GM12865 (cell line): ENCODE results near the gene FGGY.

Experiments
- DNase-seq: peaks from one replicate; pipeline ENCODE4 v3.0.0; 2010; ENCODE audit warnings: low read depth
- H3K4me3 ChIP-seq: 2 replicates; pipeline ENCODE4 v1.5.1; 2011; ENCODE audit warnings: mild to moderate bottlenecking, low read depth, low read length, control low read depth
- TF ChIP-seq, protein P1 (sequence below): IDR thresholded peaks from 2 replicates; pipeline ENCODE4 v1.5.1; 2011; ENCODE audit warnings: low read length, control low read depth, low read depth, inconsistent platforms; ENCODE audit not compliant: insufficient read depth; ENCODE audit errors: missing control alignments

The FGGY gene

DNA sequence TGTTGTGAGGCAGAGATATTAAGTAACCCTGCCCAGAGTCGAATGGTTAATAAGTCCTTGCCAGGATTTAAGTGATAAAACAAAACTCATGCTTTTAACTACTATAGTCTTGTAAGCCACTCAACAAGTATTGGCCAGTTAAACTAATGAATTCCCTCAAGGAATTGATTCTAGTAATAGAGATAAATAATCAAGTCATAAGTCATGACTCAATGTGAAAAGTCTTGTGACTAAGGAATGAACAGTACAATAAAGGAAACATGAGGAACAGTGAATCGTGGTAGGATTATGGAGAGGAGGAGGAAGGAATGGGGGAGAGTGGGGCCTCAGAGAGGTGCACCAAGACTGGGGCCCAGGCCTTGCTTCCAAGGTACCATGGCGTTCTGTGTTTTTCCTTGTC is 104.7 kb downstream of the FGGY start:
- no peak overlapping the region for H3K4me3 ChIP-seq
- TF ChIP-seq, protein P1, sequence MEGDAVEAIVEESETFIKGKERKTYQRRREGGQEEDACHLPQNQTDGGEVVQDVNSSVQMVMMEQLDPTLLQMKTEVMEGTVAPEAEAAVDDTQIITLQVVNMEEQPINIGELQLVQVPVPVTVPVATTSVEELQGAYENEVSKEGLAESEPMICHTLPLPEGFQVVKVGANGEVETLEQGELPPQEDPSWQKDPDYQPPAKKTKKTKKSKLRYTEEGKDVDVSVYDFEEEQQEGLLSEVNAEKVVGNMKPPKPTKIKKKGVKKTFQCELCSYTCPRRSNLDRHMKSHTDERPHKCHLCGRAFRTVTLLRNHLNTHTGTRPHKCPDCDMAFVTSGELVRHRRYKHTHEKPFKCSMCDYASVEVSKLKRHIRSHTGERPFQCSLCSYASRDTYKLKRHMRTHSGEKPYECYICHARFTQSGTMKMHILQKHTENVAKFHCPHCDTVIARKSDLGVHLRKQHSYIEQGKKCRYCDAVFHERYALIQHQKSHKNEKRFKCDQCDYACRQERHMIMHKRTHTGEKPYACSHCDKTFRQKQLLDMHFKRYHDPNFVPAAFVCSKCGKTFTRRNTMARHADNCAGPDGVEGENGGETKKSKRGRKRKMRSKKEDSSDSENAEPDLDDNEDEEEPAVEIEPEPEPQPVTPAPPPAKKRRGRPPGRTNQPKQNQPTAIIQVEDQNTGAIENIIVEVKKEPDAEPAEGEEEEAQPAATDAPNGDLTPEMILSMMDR, result no peak
- no peak for DNase-seq

DNA sequence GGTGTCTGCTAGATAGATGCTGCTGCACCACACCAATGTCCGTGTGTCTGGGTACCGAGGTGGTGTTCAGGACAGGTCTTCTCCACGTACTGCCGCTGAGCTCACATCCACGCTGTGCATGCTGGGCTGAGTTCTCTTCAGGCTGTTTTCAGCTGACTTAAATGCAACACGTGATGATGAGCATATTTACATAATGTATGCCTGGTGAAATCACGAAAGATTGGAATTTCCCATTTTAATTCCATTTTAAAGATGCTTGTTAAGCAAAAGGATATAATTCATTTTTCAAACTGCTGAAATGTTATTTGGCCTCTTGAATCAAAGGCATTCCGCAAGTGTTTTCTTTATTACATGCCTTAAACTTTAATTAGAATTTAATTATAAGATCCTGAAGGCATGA is 107.9 kb downstream of the FGGY start:
- no peak for DNase-seq
- TF ChIP-seq, protein P1, result no peak
- H3K4me3 ChIP-seq, result no peak overlapping the region

DNA sequence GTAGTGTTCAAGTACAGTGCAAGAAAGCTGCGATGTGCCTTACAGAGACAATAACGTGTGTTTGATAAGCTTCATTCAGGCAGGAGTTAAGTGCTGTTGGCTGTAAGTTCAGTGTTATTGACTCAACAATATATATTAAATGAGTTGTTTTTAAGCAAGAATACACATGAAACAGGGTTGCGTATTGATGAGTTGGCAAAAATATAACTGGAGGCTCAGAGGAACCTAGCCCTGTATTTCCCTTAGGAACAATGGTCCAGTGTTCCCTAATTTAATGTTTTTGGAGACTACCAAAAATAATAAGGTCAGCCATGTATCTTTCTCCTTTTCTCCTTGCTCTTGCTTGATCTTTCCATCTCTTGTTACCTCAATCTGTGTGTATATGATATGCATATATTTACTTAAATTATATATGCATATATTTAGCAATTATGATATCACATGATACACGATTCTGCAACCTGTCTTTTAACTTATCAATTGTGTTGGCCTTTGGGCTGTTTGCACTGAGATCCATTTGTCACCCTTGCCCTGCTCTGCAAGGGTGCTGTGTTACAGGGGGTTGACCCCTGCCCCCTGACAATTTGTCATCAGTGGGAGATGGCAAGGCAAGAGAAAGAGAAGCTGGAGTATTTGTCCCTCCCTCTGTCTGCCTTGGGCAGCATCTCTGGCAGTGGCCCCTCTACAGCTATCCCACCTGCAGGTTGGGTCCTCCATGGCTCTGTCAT is 109.7 kb downstream of the FGGY start:
- H3K4me3 ChIP-seq, result no peak overlapping the region
- DNase-seq, result no peak
- TF ChIP-seq, protein P1, result no peak

DNA sequence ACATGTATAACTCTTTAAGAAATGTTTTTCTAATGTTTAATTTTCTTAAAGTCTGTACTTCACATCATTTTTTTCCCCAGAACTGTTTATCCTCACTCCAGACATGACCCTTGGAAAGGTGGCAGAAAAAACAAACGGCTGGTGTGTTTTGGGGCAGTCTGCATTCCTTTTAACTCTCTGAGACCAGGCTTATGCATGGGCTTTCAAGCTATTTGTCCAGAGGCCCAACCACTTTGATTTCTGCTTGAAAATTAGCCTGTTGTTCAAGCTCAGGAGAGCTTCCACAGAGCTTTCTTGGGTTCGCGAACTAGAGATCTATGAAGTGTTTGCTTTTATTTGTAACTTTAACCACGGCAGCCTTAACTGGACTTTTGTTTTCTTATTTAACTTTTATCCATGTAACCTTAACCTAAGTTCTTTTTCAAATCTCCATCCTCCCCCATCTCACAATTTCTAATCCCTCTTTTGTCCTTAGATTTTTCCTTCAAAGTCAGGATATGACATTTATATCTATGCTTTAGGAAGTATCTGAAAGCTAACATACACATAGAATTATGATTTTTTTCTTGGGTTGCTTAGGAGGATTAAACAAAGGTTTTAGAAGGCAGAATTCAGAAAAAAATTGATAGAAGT is 111.8 kb downstream of the FGGY start:
- TF ChIP-seq, protein P1, result no peak

DNA sequence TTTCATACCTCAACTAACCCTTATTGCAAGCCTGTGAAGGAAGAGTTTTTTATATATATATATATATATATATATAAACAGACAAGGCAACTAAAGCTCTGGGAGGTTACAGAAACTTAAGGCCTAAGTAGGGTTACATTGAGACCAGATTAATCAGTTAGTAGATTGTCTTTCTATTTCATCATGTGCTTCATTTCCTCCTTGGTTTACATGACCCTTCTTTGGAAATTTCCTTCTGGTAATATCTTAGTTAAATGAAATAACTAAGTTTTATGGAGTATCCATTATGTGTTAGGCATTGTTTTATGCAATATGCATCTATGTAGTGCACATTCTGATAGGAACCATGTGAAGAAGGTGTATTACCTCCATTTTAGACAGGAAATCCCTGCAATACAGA is 112.7 kb downstream of the FGGY start:
- TF ChIP-seq, protein P1, result no peak
- no peak for DNase-seq

More for the DNA sequence above, 111.8 kb downstream of the FGGY start:
- H3K4me3 ChIP-seq, result no peak overlapping the region
- no peak for DNase-seq

DNA sequence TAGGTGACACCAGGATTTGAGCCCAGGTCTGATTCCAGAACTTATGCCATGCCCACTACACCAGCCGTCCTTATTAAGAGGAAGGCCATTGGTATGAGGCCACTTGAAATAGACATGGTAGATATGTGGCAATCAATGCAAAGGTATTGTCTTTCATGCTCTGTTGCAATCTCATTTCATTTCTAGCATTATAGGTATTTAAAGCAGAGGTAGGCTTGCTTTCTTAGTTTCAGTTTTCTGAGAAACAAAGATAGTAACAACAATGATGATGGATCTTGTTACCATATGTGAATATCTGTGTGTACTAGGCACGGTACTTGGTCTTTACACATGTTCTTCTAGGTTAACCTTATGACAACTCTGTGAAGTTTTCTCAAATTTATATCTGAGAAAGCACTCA is 113.1 kb downstream of the FGGY start:
- no peak overlapping the region for H3K4me3 ChIP-seq
- TF ChIP-seq, protein P1, result no peak
- no peak for DNase-seq

More for the DNA sequence above, 112.7 kb downstream of the FGGY start:
- H3K4me3 ChIP-seq, result no peak overlapping the region
